Measurements from ENCODE around the gene RPL41.

Gene RPL41

GRCh38 chr12:56158029-56158925 is 41.8 kb downstream of the RPL41 start, which contains the start of gene MYL6:
Gene MYL6, plus strand, starts transcription at chr12:56158359. Its CDS starts 43 bp downstream, at chr12:56158402.
- Histone ChIP-seq H3K4me3 (replicated peaks; ENCODE audit: insufficient read depth, low read length) (peak within 1 kb of the TSS; percentile 64), H3K27ac (replicated peaks) (peak within 1 kb of the TSS; percentile 96), H3K27me3 (ENCODE audit: insufficient read depth, poor library complexity, severe bottlenecking) (no peaks in the 10 kb centered on the region)
- no peak for TF ChIP-seq GABPA (IDR thresholded peaks at IDR 0.05; ENCODE audit: low read depth)
- peak; percentile 64 for TF ChIP-seq REST (IDR thresholded peaks at IDR 0.05; ENCODE audit: insufficient replicate concordance, low read depth)
- TF ChIP-seq POLR2AphosphoS5 (IDR thresholded peaks at IDR 0.05; ENCODE audit: low read depth) = peak; percentile 98
- TF ChIP-seq SPI1 (IDR thresholded peaks at IDR 0.05; ENCODE audit: borderline replicate concordance, low read depth) = peak; percentile 71; the same call in 1 of the 2 replicates
- TF ChIP-seq CTCF (IDR thresholded peaks at IDR 0.05; ENCODE audit: insufficient read depth, low read length) = no peak
- DNase-seq (ENCODE audit: low read depth in 1 of 2, low spot score in 1 of 2) = peak; percentile 97 to 98

DNA sequence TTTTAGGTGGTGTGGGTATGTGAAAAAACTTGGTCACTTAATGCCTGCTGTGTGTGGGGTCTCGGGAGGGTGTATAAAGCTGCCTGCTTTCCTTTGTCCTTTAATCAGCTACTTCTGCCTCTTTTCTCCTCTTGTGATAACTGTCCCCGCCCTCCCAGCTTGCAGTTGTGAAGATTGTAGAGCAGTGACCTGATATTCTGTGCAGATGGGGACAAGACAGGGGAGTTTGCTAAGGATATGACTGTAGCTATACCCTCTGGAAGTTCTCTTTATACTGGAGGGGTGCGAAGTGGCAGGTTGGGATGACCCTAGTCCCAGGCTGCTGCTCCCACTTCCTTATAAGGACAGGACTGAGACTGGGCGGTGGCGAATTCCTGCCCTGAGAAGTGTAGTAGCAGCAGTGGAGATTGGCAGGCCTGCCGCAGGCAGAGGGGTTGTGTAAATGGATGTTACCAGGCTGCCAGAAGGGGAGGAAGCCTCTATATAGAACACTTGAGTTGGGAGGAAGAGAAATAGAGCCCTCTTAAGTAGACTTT is 42.6 kb downstream of the RPL41 start:
- Histone ChIP-seq H3K4me3 (replicated peaks; ENCODE audit: insufficient read depth, low read length) (peak overlapping the region; percentile 64), H3K27me3 (ENCODE audit: insufficient read depth, poor library complexity, severe bottlenecking) (no peaks in the 10 kb centered on the region), H3K27ac (replicated peaks) (peak overlapping the region; percentile 96)
- peak in 1 of 2 experiments; percentile 76 for DNase-seq (ENCODE audit: low read depth in 1 of 2, low spot score in 1 of 2)
- TF ChIP-seq POLR2AphosphoS5 (IDR thresholded peaks at IDR 0.05; ENCODE audit: low read depth) (peak; percentile 35), SPI1 (IDR thresholded peaks at IDR 0.05; ENCODE audit: borderline replicate concordance, low read depth) (peak; percentile 32; the same call in 1 of the 2 replicates), CTCF (IDR thresholded peaks at IDR 0.05; ENCODE audit: insufficient read depth, low read length) (no peak), GABPA (IDR thresholded peaks at IDR 0.05; ENCODE audit: low read depth) (no peak), REST (IDR thresholded peaks at IDR 0.05; ENCODE audit: insufficient replicate concordance, low read depth) (no peak)

GRCh38 chr12:56159482-56160192 is 43.2 kb downstream of the RPL41 start:
- peak overlapping the region; percentile 64 for H3K4me3 ChIP-seq (replicated peaks; ENCODE audit: insufficient read depth, low read length)
- no peaks in the 10 kb centered on the region for H3K27me3 ChIP-seq (ENCODE audit: insufficient read depth, poor library complexity, severe bottlenecking)
- DNase-seq (ENCODE audit: low read depth in 1 of 2, low spot score in 1 of 2) = no peak
- TF ChIP-seq REST (IDR thresholded peaks at IDR 0.05; ENCODE audit: insufficient replicate concordance, low read depth) = no peak
- H3K27ac ChIP-seq (replicated peaks) = peak overlapping the region; percentile 96
